AG04449 (cell line): ENCODE measurements around the gene DMBX1.

Source experiments
- CTCF ChIA-PET: fragments of 350-600 bp; formaldehyde crosslinking; extraction: SDS; loops from one replicate; lab custom pipeline; 2021; ENCODE audit warnings: antibody characterized with exemption; lab: Yijun Ruan, JAX
- POLR2A ChIA-PET: fragments of 400-600, 350-600 bp; formaldehyde crosslinking; extraction: SDS; loops from one replicate; lab custom pipeline; 2020; ENCODE audit warnings: antibody characterized with exemption, inconsistent platforms; lab: Yijun Ruan, JAX
- DNase-seq: peaks from one replicate; pipeline ENCODE4 v3.0.0-alpha.2; 2010; ENCODE audit warnings: low read depth, low spot score
- H3K4me3 ChIP-seq: 2 replicates; pipeline ENCODE4 v1.5.1; 2011; ENCODE audit warnings: low read depth, mild to moderate bottlenecking, control low read depth, low read length
- TF ChIP-seq, protein P1 (sequence below): IDR thresholded peaks from one replicate; pipeline ENCODE4 v1.5.1; 2011; ENCODE audit warnings: mild to moderate bottlenecking, moderate library complexity, low read length, control low read depth, inconsistent platforms; ENCODE audit not compliant: insufficient read depth; ENCODE audit errors: missing control alignments

DMBX1 gene

GRCh38 chr1:46451948-46452930 is 37.4 kb upstream of the DMBX1 start:
- H3K4me3 ChIP-seq: no peak overlapping the region
- TF ChIP-seq, protein P1, sequence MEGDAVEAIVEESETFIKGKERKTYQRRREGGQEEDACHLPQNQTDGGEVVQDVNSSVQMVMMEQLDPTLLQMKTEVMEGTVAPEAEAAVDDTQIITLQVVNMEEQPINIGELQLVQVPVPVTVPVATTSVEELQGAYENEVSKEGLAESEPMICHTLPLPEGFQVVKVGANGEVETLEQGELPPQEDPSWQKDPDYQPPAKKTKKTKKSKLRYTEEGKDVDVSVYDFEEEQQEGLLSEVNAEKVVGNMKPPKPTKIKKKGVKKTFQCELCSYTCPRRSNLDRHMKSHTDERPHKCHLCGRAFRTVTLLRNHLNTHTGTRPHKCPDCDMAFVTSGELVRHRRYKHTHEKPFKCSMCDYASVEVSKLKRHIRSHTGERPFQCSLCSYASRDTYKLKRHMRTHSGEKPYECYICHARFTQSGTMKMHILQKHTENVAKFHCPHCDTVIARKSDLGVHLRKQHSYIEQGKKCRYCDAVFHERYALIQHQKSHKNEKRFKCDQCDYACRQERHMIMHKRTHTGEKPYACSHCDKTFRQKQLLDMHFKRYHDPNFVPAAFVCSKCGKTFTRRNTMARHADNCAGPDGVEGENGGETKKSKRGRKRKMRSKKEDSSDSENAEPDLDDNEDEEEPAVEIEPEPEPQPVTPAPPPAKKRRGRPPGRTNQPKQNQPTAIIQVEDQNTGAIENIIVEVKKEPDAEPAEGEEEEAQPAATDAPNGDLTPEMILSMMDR: no peak
- ChIA-PET POLR2A (no interaction called here), CTCF (interaction anchor here (0.9 to 17.6 kb wide), 4 partner anchors 24 to 96 kb away, joined by 3 to 429 read pairs (median 4); a partner anchor contains a TSS)
- no peak for DNase-seq

- POLR2A ChIA-PET: no interaction called here
- H3K4me3 ChIP-seq: no peak overlapping the region
- no peak for DNase-seq
- CTCF ChIA-PET: interaction anchor here (0.9 to 17.6 kb wide), 3 partner anchors 11 to 78 kb away, joined by 3 to 429 read pairs (median 5); a partner anchor contains a TSS
- TF ChIP-seq, protein P1: no peak
Observed at GRCh38 chr1:46452931-46453325, 36.7 kb upstream of the DMBX1 start.

- ChIA-PET POLR2A (no interaction called here), CTCF (interaction anchor here (0.9 to 17.6 kb wide), 5 partner anchors 8 to 95 kb away, joined by 3 to 429 read pairs (median 5); a partner anchor contains a TSS)
Observed at GRCh38 chr1:46453449-46453848, 36.2 kb upstream of the DMBX1 start.

DNA sequence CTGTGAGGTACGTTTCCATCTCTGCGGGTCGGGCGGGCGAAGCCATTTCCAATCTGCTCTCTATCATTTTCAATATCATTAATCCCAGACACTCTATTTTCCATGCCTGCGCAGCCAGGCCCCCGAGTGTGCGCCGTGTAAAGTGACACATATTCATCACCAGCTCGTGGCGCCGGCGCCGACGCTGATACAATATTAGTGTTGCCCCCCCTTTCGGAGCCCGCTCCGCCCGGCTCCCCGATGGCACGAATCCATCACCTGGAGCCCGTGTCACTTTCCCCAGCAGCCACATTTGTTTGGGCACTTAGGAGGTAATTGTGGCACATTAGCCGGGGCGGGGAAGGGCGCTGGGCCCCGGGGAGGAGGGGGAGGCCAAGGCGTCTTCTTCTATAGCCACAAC is 33.7 kb upstream of the DMBX1 start:
- ChIA-PET POLR2A (no interaction called here), CTCF (interaction anchor here (6.1 to 17.6 kb wide), 2 partner anchors 10 to 75 kb away, joined by 47 to 429 read pairs; a partner anchor contains a TSS)
- no peak overlapping the region for H3K4me3 ChIP-seq
- TF ChIP-seq, protein P1: no peak
- DNase-seq: no peak

More at GRCh38 chr1:46453449-46453848, 36.2 kb upstream of the DMBX1 start:
- TF ChIP-seq, protein P1: no peak
- no peak overlapping the region for H3K4me3 ChIP-seq
- no peak for DNase-seq

DNA sequence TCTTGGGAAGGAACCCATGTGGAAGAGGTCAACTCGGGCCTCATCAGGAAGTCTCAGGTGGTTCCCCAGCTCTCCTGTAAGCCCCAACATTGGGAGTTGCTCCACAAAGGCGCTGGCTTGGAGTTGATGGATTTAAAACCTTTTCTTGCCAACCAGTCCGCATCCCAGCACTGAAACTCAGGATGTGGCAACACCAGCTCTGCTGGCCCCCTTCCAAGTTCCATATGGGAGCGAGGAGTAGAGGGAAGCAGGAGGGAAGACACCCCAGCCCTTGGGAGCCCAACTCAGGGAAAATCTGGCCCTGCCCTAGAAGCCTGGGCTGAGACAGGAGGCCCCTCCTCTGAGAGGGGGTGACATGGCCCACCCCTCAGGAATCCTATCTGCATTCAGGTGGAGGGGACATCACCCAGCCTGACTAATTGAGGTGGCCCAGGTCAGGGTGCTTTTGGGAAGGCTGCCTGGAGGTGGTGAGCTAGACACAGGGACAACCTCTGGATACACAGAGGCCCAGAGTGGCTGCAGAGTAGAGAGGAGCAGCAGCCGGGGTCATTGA is 33.1 kb upstream of the DMBX1 start:
- TF ChIP-seq, protein P1: no peak
- H3K4me3 ChIP-seq: no peak overlapping the region
- ChIA-PET POLR2A (no interaction called here), CTCF (interaction anchor here (6.1 to 17.6 kb wide), 2 partner anchors 11 to 74 kb away, joined by 47 to 429 read pairs; a partner anchor contains a TSS)
- no peak for DNase-seq
